Measurements from ENCODE around the gene ERICH2.

DNA sequence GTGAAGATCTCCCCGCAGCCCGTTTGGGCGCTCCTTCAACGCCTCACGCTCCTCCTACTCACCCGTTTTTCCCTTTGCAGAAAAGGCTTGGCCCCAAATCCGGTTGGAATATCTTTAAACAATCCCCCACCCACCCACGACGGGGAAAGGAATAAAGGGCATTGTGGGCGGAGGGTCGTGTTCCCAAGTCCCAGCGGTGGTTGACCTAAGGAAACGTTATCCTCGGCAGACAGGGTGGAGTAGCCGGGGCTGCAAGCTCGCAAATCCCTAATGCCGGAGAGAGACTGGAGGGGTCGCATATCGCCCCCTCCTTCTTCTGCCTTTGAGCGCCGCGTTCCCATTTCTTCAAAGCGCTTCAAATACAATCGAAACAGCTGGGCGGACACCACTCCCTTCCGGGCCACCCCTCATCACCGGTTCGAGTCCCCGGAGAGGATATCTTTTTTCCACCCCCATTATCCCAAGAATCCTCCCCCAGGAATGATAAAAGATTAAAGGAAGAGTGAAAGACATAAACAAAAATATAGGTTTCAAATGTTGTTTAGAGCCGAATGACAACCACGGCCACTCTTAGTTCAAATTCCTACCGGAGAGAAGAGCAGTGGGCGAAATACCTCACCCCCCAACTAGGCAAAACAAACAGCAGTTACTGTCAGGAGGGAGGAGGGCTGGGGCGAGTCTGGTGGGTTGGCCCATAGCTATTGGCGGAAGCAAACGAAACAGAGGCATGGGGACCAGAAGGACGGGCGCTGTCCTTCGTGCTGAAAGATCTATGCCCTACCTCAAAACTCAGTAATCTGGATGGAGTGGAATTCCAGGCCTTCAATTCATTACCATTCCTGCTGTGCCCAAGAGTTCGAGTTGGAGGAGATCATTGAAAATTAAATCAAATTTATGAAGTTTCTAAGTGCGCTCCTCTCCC lies 43.7 kb downstream of the ERICH2 start:
- TF ChIP-seq ZNF274 (IDR thresholded peaks at IDR 0.05; ENCODE audit: low read depth, low read length) (no peak), YY1 (IDR thresholded peaks at IDR 0.05; ENCODE audit: insufficient read depth, insufficient read length) (no peak), SUZ12 (IDR thresholded peaks at IDR 0.05; ENCODE audit: extremely low read depth, insufficient read depth, insufficient read length) (no peak)
